HG03521 (cell line): ENCODE data around the gene NR5A2.

Experiments
- ATAC-seq: cut with Tn5 transposase; IDR thresholded peaks from one replicate; pipeline ENCODE4 v1.9.1; 2021; ENCODE audit warnings: mild to moderate bottlenecking, moderate library complexity; ENCODE audit not compliant: unreplicated experiment

Gene NR5A2

DNA sequence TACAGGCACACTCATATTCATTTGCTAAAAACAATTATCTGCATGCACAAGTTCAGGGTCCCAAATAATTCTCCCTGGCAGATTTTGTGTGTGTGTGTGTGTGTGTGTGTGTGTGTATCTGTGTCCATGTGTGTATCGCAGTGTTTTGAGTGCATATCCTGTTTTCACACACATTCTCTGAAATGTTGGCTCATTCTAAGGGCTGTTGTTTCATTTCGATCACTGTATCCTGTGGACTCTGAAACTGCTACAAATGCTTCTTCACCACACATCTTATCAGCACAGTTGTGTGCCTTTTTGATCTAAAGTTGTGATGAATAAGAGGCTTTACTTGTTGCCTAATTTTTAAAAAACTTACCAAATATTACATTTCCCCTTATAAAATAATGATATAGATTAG, 34.6 kb downstream of the NR5A2 start:
- no peak for ATAC-seq

GRCh38 chr1:200072636-200073285, 45.3 kb downstream of the NR5A2 start:
- ATAC-seq: peak; percentile 92

DNA sequence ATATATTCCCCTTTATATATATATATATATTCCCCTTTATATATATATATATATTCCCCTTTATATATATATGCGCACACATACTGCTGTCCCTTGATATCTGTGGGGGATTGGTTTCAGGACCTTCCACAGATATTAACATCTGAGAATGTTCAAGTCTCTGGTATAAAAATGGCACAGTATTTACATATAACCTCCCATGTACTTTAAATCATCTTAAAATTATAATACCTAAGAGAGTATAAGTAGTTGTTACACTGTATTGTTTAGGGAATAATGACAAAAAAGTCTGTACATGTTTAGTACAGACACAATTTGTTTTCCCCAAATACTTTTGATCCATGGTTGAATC, 45.8 kb downstream of the NR5A2 start:
- peak; percentile 46 for ATAC-seq

DNA sequence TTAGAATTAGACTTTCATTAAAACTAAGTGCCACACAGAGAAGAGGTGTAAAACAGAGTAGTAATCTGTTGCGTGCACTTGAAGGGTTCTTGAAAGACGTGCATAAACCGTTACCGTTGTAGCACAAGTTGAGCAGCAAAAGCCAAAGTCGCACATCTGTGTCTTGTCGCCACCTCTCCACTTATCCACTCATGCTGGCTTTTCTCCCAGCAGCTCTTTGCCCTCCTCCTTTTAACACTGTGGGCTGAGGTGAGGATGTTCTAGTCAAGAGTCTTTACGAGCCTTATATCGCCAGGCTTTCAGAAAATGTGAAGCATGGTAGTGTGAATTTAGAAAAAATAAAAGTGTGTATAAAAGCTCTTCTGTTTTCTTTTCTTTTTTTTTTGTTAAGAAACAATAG, 48.0 kb downstream of the NR5A2 start:
- ATAC-seq: no peak

GRCh38 chr1:200075938-200076546, 48.5 kb downstream of the NR5A2 start:
- ATAC-seq: no peak

- no peak for ATAC-seq
These were observed 51.9 kb downstream of the NR5A2 start for GRCh38 chr1:200079232-200079940.

DNA sequence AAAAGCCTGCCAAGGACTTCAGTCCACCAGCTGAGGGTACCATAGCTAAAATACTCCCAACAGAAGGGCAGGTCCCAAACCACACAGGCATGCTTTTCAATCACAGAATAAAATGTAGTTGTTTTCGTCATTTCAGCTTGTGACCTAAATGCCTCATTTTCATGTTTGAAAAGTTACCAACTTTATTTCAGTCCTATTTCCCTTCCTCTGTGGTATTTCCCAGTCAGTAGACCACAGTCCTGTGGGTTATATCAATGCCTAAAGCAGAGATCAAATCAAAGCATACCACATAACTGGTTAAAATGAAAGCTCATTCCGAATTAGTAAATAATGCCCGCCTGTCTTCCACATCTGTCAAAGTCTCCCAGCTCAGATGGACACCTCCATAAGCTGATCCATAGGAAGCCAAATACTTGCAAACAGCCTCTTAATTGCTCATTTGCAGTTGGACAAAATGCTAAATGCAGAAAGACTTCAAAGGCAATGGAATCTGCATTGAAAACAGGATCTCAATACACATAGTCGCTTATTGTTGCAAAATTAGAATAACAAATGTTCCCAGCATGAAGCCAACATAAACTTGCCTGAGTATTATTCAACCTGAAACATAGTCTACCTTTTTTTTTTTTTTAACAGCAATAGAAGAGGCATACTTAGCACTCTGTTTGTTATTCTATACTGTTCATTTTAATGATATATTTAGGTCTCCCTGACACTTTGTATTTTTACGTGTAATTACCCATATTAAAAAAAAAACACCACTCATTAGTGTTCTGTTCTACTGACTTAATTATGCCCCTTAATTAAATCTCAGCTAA, 53.9 kb downstream of the NR5A2 start:
- ATAC-seq: no peak

DNA sequence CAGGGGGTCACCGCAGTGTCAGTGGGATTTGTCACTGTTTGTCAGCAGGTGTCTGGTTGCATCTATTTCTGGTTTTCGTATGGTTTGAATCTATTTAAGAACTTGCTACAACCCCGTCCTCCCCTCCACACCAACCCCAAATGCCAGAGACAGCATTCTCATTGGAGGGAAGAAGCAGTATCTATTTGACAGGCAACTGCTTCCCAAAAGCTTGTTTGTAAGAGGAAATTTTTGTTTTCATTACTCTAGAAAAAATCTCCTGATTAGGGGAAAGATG, 54.4 kb downstream of the NR5A2 start:
- no peak for ATAC-seq

- ATAC-seq: no peak
These were observed 54.8 kb downstream of the NR5A2 start for GRCh38 chr1:200082329-200082728.

- no peak for ATAC-seq
These were observed 63.0 kb downstream of the NR5A2 start for GRCh38 chr1:200090252-200091159.

DNA sequence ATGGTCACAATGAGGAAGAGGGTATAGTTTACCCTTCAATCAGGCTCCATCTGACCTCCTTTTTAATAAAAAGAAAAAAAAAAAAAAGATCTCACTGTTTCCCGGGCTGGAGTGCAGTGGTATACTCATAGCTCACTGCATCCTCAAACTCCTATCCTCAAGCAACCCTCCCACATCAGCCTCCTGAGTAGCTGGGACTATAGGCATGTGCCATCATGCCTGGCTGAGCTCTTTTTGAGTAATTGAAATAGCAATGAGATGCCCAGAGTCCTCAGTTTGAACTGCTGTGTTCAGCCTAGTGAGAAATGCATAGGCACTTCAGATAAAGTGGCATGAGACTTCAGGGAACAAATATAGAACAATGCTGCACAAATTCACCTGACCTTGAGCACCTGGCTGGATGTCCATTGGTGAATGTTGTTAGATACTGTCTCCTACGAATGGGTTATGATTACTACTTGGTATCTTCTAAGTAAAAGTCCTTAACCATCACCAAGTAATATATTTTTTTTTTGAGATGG, 67.6 kb downstream of the NR5A2 start:
- no peak for ATAC-seq

DNA sequence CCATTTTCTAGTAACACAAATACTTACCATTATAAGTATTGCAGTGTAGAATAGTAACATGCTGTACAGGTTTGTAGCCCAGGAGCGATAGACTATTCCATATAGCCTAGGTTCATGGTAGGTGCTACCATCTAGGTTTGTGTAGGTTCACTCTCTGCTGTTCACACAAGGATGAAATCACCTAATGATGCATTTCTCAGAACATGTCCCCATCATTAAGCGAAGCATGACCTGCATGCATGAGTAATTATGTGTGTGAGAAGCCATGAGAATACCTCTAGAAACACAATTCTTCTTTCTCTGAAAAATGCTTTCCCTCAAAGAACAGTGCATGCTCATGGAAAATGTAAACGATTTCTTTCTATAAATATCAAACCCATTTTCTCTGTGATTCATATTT, 69.3 kb downstream of the NR5A2 start:
- no peak for ATAC-seq

- no peak for ATAC-seq
These were observed 71.5 kb downstream of the NR5A2 start for GRCh38 chr1:200099040-200099439.

GRCh38 chr1:200103966-200104583, 76.6 kb downstream of the NR5A2 start:
- no peak for ATAC-seq

GRCh38 chr1:200107004-200107470, 79.5 kb downstream of the NR5A2 start:
- no peak for ATAC-seq

DNA sequence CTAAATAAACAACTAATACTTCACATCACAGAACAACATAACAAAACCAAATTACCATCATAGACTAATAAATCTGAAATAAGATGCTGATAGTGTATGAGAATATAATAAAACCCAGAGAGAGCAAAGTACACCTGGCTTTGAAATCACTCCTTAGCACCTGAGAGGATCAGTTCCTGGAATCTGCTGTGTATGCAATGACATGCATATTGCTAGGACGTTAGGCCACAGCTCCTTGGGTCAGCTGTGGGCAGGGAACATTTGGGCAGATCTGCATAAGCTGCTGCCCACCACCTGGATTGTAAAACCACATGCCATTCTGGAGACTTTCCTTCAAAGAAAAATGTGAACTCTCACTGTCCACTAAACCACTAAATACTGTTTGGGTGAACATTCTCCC, 81.1 kb downstream of the NR5A2 start:
- no peak for ATAC-seq

GRCh38 chr1:200112290-200112689, 84.8 kb downstream of the NR5A2 start:
- ATAC-seq: no peak

GRCh38 chr1:200115532-200115931, 88.0 kb downstream of the NR5A2 start:
- no peak for ATAC-seq

GRCh38 chr1:200116324-200116723, 88.8 kb downstream of the NR5A2 start:
- ATAC-seq: no peak
